H9 (cell line): ENCODE results near the gene ZNF446. TPM values are rescaled to one million over a fixed set of nuclear protein-coding genes. Genes with fewer than 3 reads are reported as not detected.
A peak's percentile ranks its signal among the peaks of the same experiment; 100 is the strongest.

Source experiments
- DNase-seq: peaks from one replicate; pipeline ENCODE4 v3.0.0-alpha.2; 2017
- H2AFZ ChIP-seq: one replicate; pipeline ENCODE4 v1.6.1; 2013; ENCODE audit warnings: mild to moderate bottlenecking, low read length, control low read depth, moderate library complexity
- H2AK5ac ChIP-seq: 2 replicates; pipeline ENCODE4 v1.6.1; 2013; ENCODE audit warnings: low read length, control low read depth, mixed read lengths; ENCODE audit not compliant: insufficient read length
- H2BK120ac ChIP-seq: one replicate; pipeline ENCODE4 v1.6.1; 2013; ENCODE audit warnings: low read depth, mild to moderate bottlenecking, low read length, control low read depth, inconsistent platforms; ENCODE audit not compliant: poor library complexity, severe bottlenecking
- H2BK12ac ChIP-seq: 2 replicates; pipeline ENCODE4 v1.6.1; 2013; ENCODE audit warnings: low read length, control low read depth, mixed read lengths, low read depth; ENCODE audit not compliant: insufficient read length
- H2BK15ac ChIP-seq: 2 replicates; pipeline ENCODE4 v1.6.1; 2013; ENCODE audit warnings: low read depth, low read length, control low read depth
- H2BK20ac ChIP-seq: one replicate; pipeline ENCODE4 v1.6.1; 2013; ENCODE audit warnings: low read depth, mild to moderate bottlenecking, low read length, control low read depth, inconsistent platforms; ENCODE audit not compliant: poor library complexity, severe bottlenecking
- H2BK5ac ChIP-seq: 2 replicates; pipeline ENCODE4 v1.6.1; 2013; ENCODE audit warnings: low read length, control low read depth, mixed read lengths; ENCODE audit not compliant: insufficient read length
- H3K14ac ChIP-seq: 2 replicates; pipeline ENCODE4 v1.6.1; 2013; ENCODE audit warnings: low read length, control low read depth; ENCODE audit not compliant: insufficient read depth
- H3K18ac ChIP-seq: 2 replicates; pipeline ENCODE4 v1.6.1; 2013; ENCODE audit warnings: low read depth, mild to moderate bottlenecking, mixed read lengths, low read length, control low read depth; ENCODE audit not compliant: insufficient read length
- H3K23ac ChIP-seq: 2 replicates; pipeline ENCODE4 v1.6.1; 2013; ENCODE audit warnings: low read length, control low read depth, mixed read lengths, low read depth; ENCODE audit not compliant: insufficient read length
- H3K23me2 ChIP-seq: 2 replicates; pipeline ENCODE4 v1.6.1; 2013; ENCODE audit warnings: low read depth, mild to moderate bottlenecking, mixed read lengths, low read length, control low read depth; ENCODE audit not compliant: insufficient read length, poor library complexity, severe bottlenecking
- H3K27ac ChIP-seq: 2 replicates; pipeline ENCODE4 v1.5.1; 2013; ENCODE audit warnings: low read length, control low read depth, mixed read lengths, low read depth; ENCODE audit not compliant: insufficient read length
- H3K27me3 ChIP-seq: 2 replicates; pipeline ENCODE4 v1.6.1; 2013; ENCODE audit warnings: low read length, control low read depth, inconsistent platforms; ENCODE audit not compliant: insufficient read depth
- H3K4ac ChIP-seq: 2 replicates; pipeline ENCODE4 v1.6.1; 2013; ENCODE audit warnings: low read depth, mild to moderate bottlenecking, control low read depth, inconsistent platforms, low read length, moderate library complexity
- H3K4me1 ChIP-seq: 2 replicates; pipeline ENCODE4 v1.6.1; 2013; ENCODE audit warnings: low read length, control low read depth, inconsistent platforms; ENCODE audit not compliant: insufficient read depth
- H3K4me2 ChIP-seq: 2 replicates; pipeline ENCODE4 v1.6.1; 2013; ENCODE audit warnings: low read length, control low read depth, mixed read lengths; ENCODE audit not compliant: insufficient read length, insufficient read depth
- H3K56ac ChIP-seq: 2 replicates; pipeline ENCODE4 v1.6.1; 2013; ENCODE audit warnings: low read depth, mild to moderate bottlenecking, mixed read lengths, low read length, control low read depth; ENCODE audit not compliant: insufficient read length
- H3K79me1 ChIP-seq: 2 replicates; pipeline ENCODE4 v1.6.1; 2013; ENCODE audit warnings: low read depth, mild to moderate bottlenecking, moderate library complexity, low read length, control low read depth, inconsistent platforms; ENCODE audit not compliant: insufficient read depth, poor library complexity, severe bottlenecking
- H3K79me2 ChIP-seq: 2 replicates; pipeline ENCODE4 v1.6.1; 2013; ENCODE audit warnings: low read length, control low read depth, inconsistent platforms; ENCODE audit not compliant: insufficient read depth
- H3K9ac ChIP-seq: 2 replicates; pipeline ENCODE4 v1.6.1; 2013; ENCODE audit warnings: low read length, control low read depth, mixed read lengths; ENCODE audit not compliant: insufficient read length; ENCODE audit errors: extremely low read depth
- H3K9me3 ChIP-seq: one replicate; pipeline ENCODE4 v1.6.1; 2013; ENCODE audit warnings: low read depth, low read length, inconsistent platforms; ENCODE audit not compliant: control insufficient read depth
- H3T11ph ChIP-seq: one replicate; pipeline ENCODE4 v1.6.1; 2013; ENCODE audit warnings: mild to moderate bottlenecking, low read length, control low read depth, inconsistent platforms
- H4K20me1 ChIP-seq: one replicate; pipeline ENCODE4 v1.6.1; 2013; ENCODE audit not compliant: control insufficient read depth, insufficient read length, insufficient read depth
- H4K5ac ChIP-seq: 2 replicates; pipeline ENCODE4 v1.6.1; 2013; ENCODE audit warnings: low read depth, mild to moderate bottlenecking, mixed read lengths, low read length, control low read depth; ENCODE audit not compliant: insufficient read length
- H4K8ac ChIP-seq: replicated peaks from 2 replicates; pipeline ENCODE4 v1.6.1; 2013; ENCODE audit warnings: low read length, control low read depth, mixed read lengths, low read depth; ENCODE audit not compliant: insufficient read length
- H4K91ac ChIP-seq: 2 replicates; pipeline ENCODE4 v1.6.1; 2013; ENCODE audit warnings: low read depth, mild to moderate bottlenecking, moderate library complexity, mixed read lengths, low read length, control low read depth; ENCODE audit not compliant: insufficient read length
- H3K27ac Mint-ChIP-seq, 3 experiments: 2 replicates in 2 of 3; 3 replicates in 1 of 3; pipeline ENCODE4 v1.8.0; 2020 to 2021; ENCODE audit warnings: mixed read lengths in 3 of 3, mild to moderate bottlenecking in 1 of 3, moderate library complexity in 1 of 3
- H3K27me3 Mint-ChIP-seq: 2 replicates; pipeline ENCODE4 v1.8.0; 2021; ENCODE audit warnings: low read depth, mild to moderate bottlenecking, moderate library complexity, mixed read lengths
- H3K36me3 Mint-ChIP-seq, 3 experiments: 2 replicates in 2 of 3; 3 replicates in 1 of 3; pipeline ENCODE4 v1.8.0; 2020 to 2021; ENCODE audit warnings: low read depth in 3 of 3, mixed read lengths in 3 of 3; ENCODE audit not compliant: insufficient read depth in 1 of 3
- H3K4me1 Mint-ChIP-seq, 2 experiments: 2 replicates each; pipeline ENCODE4 v1.8.0; 2020; ENCODE audit warnings: mixed read lengths in 2 of 2
- H3K4me3 Mint-ChIP-seq, 2 experiments: 2 replicates in 1 of 2; 3 replicates in 1 of 2; pipeline ENCODE4 v1.8.0; 2020 to 2021; ENCODE audit warnings: mild to moderate bottlenecking in 2 of 2, mixed read lengths in 2 of 2, moderate library complexity in 1 of 2
- H3K9me3 Mint-ChIP-seq, 2 experiments: 2 replicates in 1 of 2; 3 replicates in 1 of 2; pipeline ENCODE4 v1.8.0; 2020; ENCODE audit warnings: mild to moderate bottlenecking in 2 of 2, mixed read lengths in 2 of 2, moderate library complexity in 1 of 2
- WGBS: extraction: QIAGEN DNeasy Blood & Tissue Kit; methylation state at CpG from one replicate; pipeline ENCODE4 v1.1.7; 2013; ENCODE audit warnings: missing lambda C conversion rate, low lambda C conversion rate, mixed read lengths; ENCODE audit not compliant: insufficient read length; ENCODE audit errors: extremely low coverage; 5-methylcytosine and 5-hydroxymethylcytosine counted together
- total RNA-seq: library from RNA; stranded (reverse); gene quantifications from 2 replicates; pipeline ENCODE4 v1.2.1, GENCODE V29; 2021
- TF ChIP-seq, protein P1 (sequence below): fragments of 200-600 bp; sonication (generic); conservative IDR thresholded peaks from 3 replicates; pipeline ENCODE4 v1.8.0; 2021; ENCODE audit warnings: antibody characterized with exemption, mild to moderate bottlenecking

ZNF446 gene
- total RNA-seq, 1 experiment from 2014 or later, result 7.6 TPM

GRCh38 chr19:58511353-58512208 lies 35.4 kb downstream of the ZNF446 start, which contains the start of gene SLC27A5:
Gene SLC27A5 (minus strand): TSS chr19:58511992. CDS start chr19:58511955, 37 bp downstream.
- Histone ChIP-seq H2AFZ (no peak within 1 kb of the TSS), H2BK5ac (no peak within 1 kb of the TSS), H4K20me1 (no peaks in the 10 kb centered on the region), H3K27me3 (no peaks in the 10 kb centered on the region), H3K14ac (no peak within 1 kb of the TSS), H3K27ac (no peak within 1 kb of the TSS), H3K9me3 (no peaks in the 10 kb centered on the region), H3K18ac (no peak within 1 kb of the TSS), H3K56ac (no peak within 1 kb of the TSS), H2BK15ac (no peak within 1 kb of the TSS), H2BK12ac (no peak within 1 kb of the TSS), H3K79me1 (no peaks in the 10 kb centered on the region), H4K5ac (no peak within 1 kb of the TSS), H2BK20ac (no peak within 1 kb of the TSS), H2AK5ac (no peak within 1 kb of the TSS), H3K9ac (no peak within 1 kb of the TSS), H3K23ac (no peak within 1 kb of the TSS), H3T11ph (no peak within 1 kb of the TSS), H3K4me2 (no peak within 1 kb of the TSS), H3K79me2 (no peaks in the 10 kb centered on the region), H2BK120ac (no peak within 1 kb of the TSS), H3K4ac (no peak within 1 kb of the TSS), H3K4me1 (no peaks in the 10 kb centered on the region), H4K8ac (no peak within 1 kb of the TSS), H3K23me2 (peaks cover 4% of the 10 kb centered on the region), H4K91ac (no peak within 1 kb of the TSS)
- H3K4me3 Mint-ChIP-seq, result no peak within 1 kb of the TSS
- peak within 1 kb of the TSS in 1 of 3 experiments; percentile 63; a peak in 1 of 7 replicates for H3K27ac Mint-ChIP-seq
- no CpG with 5 or more reads among the region's 25 CpGs for WGBS
- no peak for DNase-seq
- peaks cover 18 to 20% of the 10 kb centered on the region in 2 experiments for H3K4me1 Mint-ChIP-seq
- peaks cover 8 to 12% of the 10 kb centered on the region in 2 experiments for H3K9me3 Mint-ChIP-seq
- TF ChIP-seq, protein P1, sequence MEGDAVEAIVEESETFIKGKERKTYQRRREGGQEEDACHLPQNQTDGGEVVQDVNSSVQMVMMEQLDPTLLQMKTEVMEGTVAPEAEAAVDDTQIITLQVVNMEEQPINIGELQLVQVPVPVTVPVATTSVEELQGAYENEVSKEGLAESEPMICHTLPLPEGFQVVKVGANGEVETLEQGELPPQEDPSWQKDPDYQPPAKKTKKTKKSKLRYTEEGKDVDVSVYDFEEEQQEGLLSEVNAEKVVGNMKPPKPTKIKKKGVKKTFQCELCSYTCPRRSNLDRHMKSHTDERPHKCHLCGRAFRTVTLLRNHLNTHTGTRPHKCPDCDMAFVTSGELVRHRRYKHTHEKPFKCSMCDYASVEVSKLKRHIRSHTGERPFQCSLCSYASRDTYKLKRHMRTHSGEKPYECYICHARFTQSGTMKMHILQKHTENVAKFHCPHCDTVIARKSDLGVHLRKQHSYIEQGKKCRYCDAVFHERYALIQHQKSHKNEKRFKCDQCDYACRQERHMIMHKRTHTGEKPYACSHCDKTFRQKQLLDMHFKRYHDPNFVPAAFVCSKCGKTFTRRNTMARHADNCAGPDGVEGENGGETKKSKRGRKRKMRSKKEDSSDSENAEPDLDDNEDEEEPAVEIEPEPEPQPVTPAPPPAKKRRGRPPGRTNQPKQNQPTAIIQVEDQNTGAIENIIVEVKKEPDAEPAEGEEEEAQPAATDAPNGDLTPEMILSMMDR, result no peak
- H3K27me3 Mint-ChIP-seq, result peaks cover 11% of the 10 kb centered on the region
- peaks cover 5 to 18% (median 13%) of the 10 kb centered on the region in 3 experiments; a peak in 6 of 7 replicates for H3K36me3 Mint-ChIP-seq
